GM10248 (cell line): ENCODE results near the gene WDR48.

Experiments used
- CTCF ChIA-PET: fragments of 300-600 bp; sonication (Branson Sonifier 250); formaldehyde crosslinking; extraction: SDS; loops from one replicate; lab custom pipeline; 2021; ENCODE audit warnings: antibody characterized with exemption; lab: Yijun Ruan, JAX
- POLR2A ChIA-PET: fragments of 350-650 bp; sonication (Branson Sonifier 250); formaldehyde crosslinking; extraction: SDS; loops from one replicate; lab custom pipeline; 2020; ENCODE audit warnings: antibody characterized with exemption; lab: Yijun Ruan, JAX
- DNase-seq: peaks from one replicate; pipeline ENCODE4 v3.0.0; 2012; ENCODE audit errors: extremely low spot score
- CTCF ChIP-seq: IDR thresholded peaks from 2 replicates; pipeline ENCODE4 v1.5.1; 2012; ENCODE audit warnings: mild to moderate bottlenecking, low read depth; ENCODE audit errors: extremely low read depth, missing control alignments, control extremely low read depth

WDR48 gene

DNA sequence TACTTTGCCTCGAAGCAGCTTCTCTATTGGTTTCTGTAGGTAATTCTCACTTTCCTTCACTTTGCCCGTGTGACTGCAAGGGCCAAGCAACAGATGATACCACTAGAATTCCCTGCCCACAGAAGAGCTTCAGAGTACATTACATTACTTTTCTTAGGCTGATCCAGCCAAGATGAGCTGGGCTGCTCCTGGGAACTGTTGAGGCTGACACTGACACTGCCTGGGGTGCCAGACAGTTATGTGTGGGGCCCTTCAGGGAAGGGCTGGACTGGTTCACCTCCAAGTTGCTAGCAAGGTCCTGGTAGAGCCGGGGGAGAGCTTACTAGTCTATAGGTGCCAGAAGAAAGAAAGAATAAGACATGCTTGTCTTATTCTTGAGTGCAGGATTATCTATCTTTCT lies 36.6 kb downstream of the WDR48 start:
- ChIA-PET POLR2A (interaction anchor here (0.6 kb wide), 1 partner anchor 75 kb away, joined by 3 read pairs; no protein-coding TSS in a partner anchor), CTCF (interaction anchor here (0.7 to 3.1 kb wide), 7 partner anchors 9 to 200 kb away, joined by 3 to 11 read pairs (median 4); no protein-coding TSS in a partner anchor)
- TF ChIP-seq CTCF, result no peak
- DNase-seq, result no peak

- CTCF ChIA-PET, result interaction anchor here (1.1 to 3.1 kb wide), 5 partner anchors 12 to 200 kb away, joined by 3 to 11 read pairs (median 5); no protein-coding TSS in a partner anchor
- no peak for TF ChIP-seq CTCF
- POLR2A ChIA-PET, result interaction anchor here (0.6 kb wide), 1 partner anchor 76 kb away, joined by 3 read pairs; no protein-coding TSS in a partner anchor
- no peak for DNase-seq
Measured at GRCh38 chr3:39088889-39089288, 37.1 kb downstream of the WDR48 start.

DNA sequence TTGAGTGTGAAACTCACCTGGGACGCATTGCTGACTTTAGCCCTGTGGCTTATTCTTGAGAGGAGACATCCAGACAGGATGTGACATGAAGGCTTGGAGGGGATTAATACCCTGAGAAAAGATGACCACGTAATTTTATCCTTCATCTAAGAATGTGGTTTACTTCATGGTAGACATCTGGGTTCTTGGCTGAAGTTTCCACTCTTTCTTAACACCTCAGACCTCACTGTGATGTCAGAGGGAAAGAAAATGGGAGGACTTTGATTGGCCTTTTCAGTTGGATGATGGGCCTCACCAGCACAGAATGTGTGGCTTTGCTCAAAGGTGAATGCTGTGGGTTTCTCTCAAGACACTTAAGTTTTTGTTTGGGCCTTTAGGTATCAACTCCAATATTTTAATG lies 39.1 kb downstream of the WDR48 start:
- ChIA-PET CTCF (no interaction called here), POLR2A (no interaction called here)
- no peak for DNase-seq
- no peak for TF ChIP-seq CTCF

DNA sequence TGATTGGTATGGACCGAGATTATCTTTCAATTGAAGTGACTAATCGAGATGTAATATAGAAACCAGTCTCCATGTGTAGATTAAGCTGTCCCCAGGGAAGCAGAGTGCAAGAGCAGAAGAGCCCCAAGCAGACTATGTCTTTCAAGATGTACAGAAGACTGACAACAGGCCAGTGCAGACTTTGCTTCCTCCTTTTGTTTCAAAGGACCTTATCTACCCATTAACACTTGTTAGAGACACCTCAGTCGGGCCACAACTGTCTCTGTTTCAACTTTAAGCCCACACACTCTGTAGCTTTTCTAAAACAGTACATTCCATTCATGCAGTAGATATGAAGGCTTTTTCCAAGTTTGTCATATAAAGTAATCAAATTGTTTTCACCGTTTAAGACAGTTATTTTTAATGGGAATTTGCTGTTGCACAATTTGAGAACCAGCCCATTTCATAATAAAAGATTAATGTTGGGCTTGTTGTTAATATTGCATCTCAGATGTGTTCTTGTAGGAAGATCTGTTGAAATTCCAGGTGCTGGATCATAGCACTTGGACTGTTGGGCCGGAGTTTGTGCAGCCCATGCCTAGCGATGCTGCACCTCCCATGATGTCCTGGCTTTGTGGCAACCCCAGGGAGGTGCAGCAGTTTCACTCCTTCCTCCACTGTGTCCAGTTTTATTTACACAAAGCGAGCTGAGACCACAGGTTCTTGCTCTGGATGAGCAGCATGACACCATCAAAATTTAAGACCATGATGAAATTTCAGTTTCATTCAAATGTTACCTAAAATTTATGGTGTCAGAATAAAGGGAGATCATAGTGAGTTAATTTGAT lies 43.2 kb downstream of the WDR48 start:
- ChIA-PET POLR2A (no interaction called here), CTCF (interaction anchor here (1.2 to 1.7 kb wide), 2 partner anchors 24 to 193 kb away, joined by 3 to 5 read pairs; no protein-coding TSS in a partner anchor)
- DNase-seq, result no peak
- TF ChIP-seq CTCF, result no peak

- POLR2A ChIA-PET, result no interaction called here
- CTCF ChIA-PET, result interaction anchor here (1.7 kb wide), 1 partner anchor 192 kb away, joined by 5 read pairs; no protein-coding TSS in a partner anchor
- DNase-seq, result no peak
- no peak for TF ChIP-seq CTCF
Measured at GRCh38 chr3:39095778-39096177, 44.0 kb downstream of the WDR48 start.

- ChIA-PET CTCF (interaction anchor here (1.2 to 2.0 kb wide), 6 partner anchors 9 to 195 kb away, joined by 3 to 6 read pairs (median 4); partner anchors contain the start of genes GORASP1 and TTC21A), POLR2A (no interaction called here)
- no peak for TF ChIP-seq CTCF
- no peak for DNase-seq
Measured at GRCh38 chr3:39096775-39097174, 45.0 kb downstream of the WDR48 start.
